GF-D8 (cell line): Measurements from ENCODE around the gene TADA1.
A peak's percentile ranks its signal among the peaks of the same experiment; 100 is the strongest.

ENCODE experiments used
- DNase-seq: peaks from one replicate; lab custom pipeline; 2025; lab: John Stamatoyannopoulos, UW

The TADA1 gene

GRCh38 chr1:166875734-166876539 is at the start of gene TADA1:
Gene TADA1, minus strand, starts transcription at chr1:166876264. Its CDS starts 31 bp downstream, at chr1:166876233.
- DNase-seq: peak; percentile 96

- no peak for DNase-seq
Measured at GRCh38 chr1:166924823-166925541, 48.9 kb upstream of the TADA1 start.

- no peak for DNase-seq
Measured at GRCh38 chr1:166920561-166921475, 44.8 kb upstream of the TADA1 start.

- no peak for DNase-seq
Measured at GRCh38 chr1:166918956-166919316, 42.9 kb upstream of the TADA1 start.

GRCh38 chr1:166918088-166918955 is 42.3 kb upstream of the TADA1 start:
- no peak for DNase-seq

GRCh38 chr1:166915941-166916340 is 39.9 kb upstream of the TADA1 start:
- no peak for DNase-seq

- DNase-seq: no peak
Measured at GRCh38 chr1:166915042-166915441, 39.0 kb upstream of the TADA1 start.

- no peak for DNase-seq
Measured at GRCh38 chr1:166914111-166914510, 38.0 kb upstream of the TADA1 start.

- DNase-seq: no peak
Measured at GRCh38 chr1:166911624-166912023, 35.6 kb upstream of the TADA1 start.

GRCh38 chr1:166910396-166910994 is 34.4 kb upstream of the TADA1 start:
- DNase-seq: peak; percentile 55

- DNase-seq: no peak
Measured at GRCh38 chr1:166908942-166909341, 32.9 kb upstream of the TADA1 start.

- no peak for DNase-seq
Measured at GRCh38 chr1:166907763-166908162, 31.7 kb upstream of the TADA1 start.

GRCh38 chr1:166907051-166907450 is 31.0 kb upstream of the TADA1 start:
- DNase-seq: no peak

- no peak for DNase-seq
Measured at GRCh38 chr1:166906647-166907046, 30.6 kb upstream of the TADA1 start.

- DNase-seq: no peak
Measured at GRCh38 chr1:166905900-166906299, 29.8 kb upstream of the TADA1 start.

- DNase-seq: no peak
Measured at GRCh38 chr1:166905136-166905535, 29.1 kb upstream of the TADA1 start.

GRCh38 chr1:166903232-166903631 is 27.2 kb upstream of the TADA1 start:
- no peak for DNase-seq

- DNase-seq: peak; percentile 3
Measured at GRCh38 chr1:166902279-166902678, 26.2 kb upstream of the TADA1 start.

GRCh38 chr1:166900987-166901386 is 24.9 kb upstream of the TADA1 start:
- no peak for DNase-seq

- DNase-seq: no peak
Measured at GRCh38 chr1:166899769-166900168, 23.7 kb upstream of the TADA1 start.

GRCh38 chr1:166895766-166896165 is 19.7 kb upstream of the TADA1 start:
- no peak for DNase-seq
